ENCODE results near the gene SPAG9.

The SPAG9 gene

DNA sequence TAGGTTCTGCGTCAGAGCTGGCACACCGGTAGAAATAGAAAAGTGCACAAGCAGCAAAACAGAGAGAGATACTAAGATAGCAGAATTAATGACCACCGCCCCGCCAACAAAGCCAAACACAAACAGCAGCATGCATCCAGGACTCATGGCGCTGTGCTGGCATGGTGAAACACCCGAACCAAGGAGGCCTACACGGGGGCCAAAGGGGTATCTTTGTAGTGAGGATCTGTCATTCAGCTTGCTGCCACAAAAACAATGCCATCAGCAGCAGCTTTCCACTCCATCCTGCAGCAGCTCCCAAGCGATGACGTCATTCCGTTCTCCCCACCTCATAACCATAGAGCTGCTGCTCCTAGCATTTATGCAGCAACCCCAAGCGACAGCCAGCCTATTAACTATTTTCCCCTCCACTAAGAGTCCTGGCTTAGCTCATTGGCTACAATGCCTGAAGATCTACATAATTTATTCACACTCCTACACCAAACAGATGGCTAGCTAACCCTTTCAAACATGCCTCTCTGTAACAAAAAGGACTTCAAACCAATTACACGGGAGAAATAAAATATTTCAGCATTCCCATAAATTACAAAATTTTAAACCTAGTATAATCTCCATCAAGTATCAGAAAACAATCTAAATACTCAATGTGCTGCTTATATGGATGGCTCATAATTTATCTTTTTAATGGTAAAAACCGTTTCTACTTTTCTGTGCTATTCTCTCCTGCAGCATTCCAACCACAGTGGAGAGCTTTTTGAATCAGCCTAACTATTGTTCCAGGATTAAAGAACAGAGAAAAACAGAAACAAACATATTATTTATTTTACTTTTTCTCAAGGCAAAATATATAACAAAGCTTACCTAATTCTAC lies 73.9 kb downstream of the SPAG9 start (continued):
- TF ChIP-seq ZNF214 (tag by site-specific recombination; IDR thresholded peaks at IDR 0.05; ENCODE audit: borderline replicate concordance) (no peak), ZXDB (tag by site-specific recombination; IDR thresholded peaks at IDR 0.05) (peak; percentile 91), ZNF10 (tag by site-specific recombination; IDR thresholded peaks at IDR 0.05) (peak; percentile 68; the same call in 1 of the 2 replicates), SP7 (tag by site-specific recombination; IDR thresholded peaks at IDR 0.05) (peak; percentile 97), ZNF223 (tag by site-specific recombination; IDR thresholded peaks at IDR 0.05) (no peak), ZNF521 (tag by site-specific recombination; IDR thresholded peaks at IDR 0.05) (no peak), ZNF747 (tag by site-specific recombination; IDR thresholded peaks at IDR 0.05) (no peak), BCL11B (tag by site-specific recombination; IDR thresholded peaks at IDR 0.05; ENCODE audit: low read depth) (no peak), ZNF132 (tag by site-specific recombination; IDR thresholded peaks at IDR 0.05; ENCODE audit: borderline replicate concordance) (no peak), GLIS2 (tag by site-specific recombination; IDR thresholded peaks at IDR 0.05) (peak; percentile 84), TRIM28 (IDR thresholded peaks at IDR 0.05; ENCODE audit: borderline replicate concordance, low read length) (peak; percentile 83)
- TF ChIP-seq, protein P1, sequence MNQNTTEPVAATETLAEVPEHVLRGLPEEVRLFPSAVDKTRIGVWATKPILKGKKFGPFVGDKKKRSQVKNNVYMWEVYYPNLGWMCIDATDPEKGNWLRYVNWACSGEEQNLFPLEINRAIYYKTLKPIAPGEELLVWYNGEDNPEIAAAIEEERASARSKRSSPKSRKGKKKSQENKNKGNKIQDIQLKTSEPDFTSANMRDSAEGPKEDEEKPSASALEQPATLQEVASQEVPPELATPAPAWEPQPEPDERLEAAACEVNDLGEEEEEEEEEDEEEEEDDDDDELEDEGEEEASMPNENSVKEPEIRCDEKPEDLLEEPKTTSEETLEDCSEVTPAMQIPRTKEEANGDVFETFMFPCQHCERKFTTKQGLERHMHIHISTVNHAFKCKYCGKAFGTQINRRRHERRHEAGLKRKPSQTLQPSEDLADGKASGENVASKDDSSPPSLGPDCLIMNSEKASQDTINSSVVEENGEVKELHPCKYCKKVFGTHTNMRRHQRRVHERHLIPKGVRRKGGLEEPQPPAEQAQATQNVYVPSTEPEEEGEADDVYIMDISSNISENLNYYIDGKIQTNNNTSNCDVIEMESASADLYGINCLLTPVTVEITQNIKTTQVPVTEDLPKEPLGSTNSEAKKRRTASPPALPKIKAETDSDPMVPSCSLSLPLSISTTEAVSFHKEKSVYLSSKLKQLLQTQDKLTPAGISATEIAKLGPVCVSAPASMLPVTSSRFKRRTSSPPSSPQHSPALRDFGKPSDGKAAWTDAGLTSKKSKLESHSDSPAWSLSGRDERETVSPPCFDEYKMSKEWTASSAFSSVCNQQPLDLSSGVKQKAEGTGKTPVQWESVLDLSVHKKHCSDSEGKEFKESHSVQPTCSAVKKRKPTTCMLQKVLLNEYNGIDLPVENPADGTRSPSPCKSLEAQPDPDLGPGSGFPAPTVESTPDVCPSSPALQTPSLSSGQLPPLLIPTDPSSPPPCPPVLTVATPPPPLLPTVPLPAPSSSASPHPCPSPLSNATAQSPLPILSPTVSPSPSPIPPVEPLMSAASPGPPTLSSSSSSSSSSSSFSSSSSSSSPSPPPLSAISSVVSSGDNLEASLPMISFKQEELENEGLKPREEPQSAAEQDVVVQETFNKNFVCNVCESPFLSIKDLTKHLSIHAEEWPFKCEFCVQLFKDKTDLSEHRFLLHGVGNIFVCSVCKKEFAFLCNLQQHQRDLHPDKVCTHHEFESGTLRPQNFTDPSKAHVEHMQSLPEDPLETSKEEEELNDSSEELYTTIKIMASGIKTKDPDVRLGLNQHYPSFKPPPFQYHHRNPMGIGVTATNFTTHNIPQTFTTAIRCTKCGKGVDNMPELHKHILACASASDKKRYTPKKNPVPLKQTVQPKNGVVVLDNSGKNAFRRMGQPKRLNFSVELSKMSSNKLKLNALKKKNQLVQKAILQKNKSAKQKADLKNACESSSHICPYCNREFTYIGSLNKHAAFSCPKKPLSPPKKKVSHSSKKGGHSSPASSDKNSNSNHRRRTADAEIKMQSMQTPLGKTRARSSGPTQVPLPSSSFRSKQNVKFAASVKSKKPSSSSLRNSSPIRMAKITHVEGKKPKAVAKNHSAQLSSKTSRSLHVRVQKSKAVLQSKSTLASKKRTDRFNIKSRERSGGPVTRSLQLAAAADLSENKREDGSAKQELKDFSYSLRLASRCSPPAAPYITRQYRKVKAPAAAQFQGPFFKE (tag by site-specific recombination; IDR thresholded peaks at IDR 0.05; ENCODE audit: borderline replicate concordance): no peak
- TF ChIP-seq, protein P2, sequence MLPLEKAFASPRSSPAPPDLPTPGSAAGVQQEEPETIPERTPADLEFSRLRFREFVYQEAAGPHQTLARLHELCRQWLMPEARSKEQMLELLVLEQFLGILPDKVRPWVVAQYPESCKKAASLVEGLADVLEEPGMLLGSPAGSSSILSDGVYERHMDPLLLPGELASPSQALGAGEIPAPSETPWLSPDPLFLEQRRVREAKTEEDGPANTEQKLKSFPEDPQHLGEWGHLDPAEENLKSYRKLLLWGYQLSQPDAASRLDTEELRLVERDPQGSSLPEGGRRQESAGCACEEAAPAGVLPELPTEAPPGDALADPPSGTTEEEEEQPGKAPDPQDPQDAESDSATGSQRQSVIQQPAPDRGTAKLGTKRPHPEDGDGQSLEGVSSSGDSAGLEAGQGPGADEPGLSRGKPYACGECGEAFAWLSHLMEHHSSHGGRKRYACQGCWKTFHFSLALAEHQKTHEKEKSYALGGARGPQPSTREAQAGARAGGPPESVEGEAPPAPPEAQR (tag by site-specific recombination; IDR thresholded peaks at IDR 0.05): 0 out of 2 replicates have a peak, but pooled peaks have one; percentile 64
- TF ChIP-seq, protein P3, sequence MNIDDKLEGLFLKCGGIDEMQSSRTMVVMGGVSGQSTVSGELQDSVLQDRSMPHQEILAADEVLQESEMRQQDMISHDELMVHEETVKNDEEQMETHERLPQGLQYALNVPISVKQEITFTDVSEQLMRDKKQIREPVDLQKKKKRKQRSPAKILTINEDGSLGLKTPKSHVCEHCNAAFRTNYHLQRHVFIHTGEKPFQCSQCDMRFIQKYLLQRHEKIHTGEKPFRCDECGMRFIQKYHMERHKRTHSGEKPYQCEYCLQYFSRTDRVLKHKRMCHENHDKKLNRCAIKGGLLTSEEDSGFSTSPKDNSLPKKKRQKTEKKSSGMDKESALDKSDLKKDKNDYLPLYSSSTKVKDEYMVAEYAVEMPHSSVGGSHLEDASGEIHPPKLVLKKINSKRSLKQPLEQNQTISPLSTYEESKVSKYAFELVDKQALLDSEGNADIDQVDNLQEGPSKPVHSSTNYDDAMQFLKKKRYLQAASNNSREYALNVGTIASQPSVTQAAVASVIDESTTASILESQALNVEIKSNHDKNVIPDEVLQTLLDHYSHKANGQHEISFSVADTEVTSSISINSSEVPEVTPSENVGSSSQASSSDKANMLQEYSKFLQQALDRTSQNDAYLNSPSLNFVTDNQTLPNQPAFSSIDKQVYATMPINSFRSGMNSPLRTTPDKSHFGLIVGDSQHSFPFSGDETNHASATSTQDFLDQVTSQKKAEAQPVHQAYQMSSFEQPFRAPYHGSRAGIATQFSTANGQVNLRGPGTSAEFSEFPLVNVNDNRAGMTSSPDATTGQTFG (tag by site-specific recombination; IDR thresholded peaks at IDR 0.05; ENCODE audit: borderline replicate concordance): no peak
- TF ChIP-seq, protein P4, sequence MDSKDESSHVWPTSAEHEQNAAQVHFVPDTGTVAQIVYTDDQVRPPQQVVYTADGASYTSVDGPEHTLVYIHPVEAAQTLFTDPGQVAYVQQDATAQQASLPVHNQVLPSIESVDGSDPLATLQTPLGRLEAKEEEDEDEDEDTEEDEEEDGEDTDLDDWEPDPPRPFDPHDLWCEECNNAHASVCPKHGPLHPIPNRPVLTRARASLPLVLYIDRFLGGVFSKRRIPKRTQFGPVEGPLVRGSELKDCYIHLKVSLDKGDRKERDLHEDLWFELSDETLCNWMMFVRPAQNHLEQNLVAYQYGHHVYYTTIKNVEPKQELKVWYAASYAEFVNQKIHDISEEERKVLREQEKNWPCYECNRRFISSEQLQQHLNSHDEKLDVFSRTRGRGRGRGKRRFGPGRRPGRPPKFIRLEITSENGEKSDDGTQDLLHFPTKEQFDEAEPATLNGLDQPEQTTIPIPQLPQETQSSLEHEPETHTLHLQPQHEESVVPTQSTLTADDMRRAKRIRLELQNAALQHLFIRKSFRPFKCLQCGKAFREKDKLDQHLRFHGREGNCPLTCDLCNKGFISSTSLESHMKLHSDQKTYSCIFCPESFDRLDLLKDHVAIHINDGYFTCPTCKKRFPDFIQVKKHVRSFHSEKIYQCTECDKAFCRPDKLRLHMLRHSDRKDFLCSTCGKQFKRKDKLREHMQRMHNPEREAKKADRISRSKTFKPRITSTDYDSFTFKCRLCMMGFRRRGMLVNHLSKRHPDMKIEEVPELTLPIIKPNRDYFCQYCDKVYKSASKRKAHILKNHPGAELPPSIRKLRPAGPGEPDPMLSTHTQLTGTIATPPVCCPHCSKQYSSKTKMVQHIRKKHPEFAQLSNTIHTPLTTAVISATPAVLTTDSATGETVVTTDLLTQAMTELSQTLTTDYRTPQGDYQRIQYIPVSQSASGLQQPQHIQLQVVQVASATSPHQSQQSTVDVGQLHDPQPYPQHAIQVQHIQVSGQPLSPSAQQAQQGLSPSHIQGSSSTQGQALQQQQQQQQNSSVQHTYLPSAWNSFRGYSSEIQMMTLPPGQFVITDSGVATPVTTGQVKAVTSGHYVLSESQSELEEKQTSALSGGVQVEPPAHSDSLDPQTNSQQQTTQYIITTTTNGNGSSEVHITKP (tag by site-specific recombination; IDR thresholded peaks at IDR 0.05): peak; percentile 86
- TF ChIP-seq, protein P5, sequence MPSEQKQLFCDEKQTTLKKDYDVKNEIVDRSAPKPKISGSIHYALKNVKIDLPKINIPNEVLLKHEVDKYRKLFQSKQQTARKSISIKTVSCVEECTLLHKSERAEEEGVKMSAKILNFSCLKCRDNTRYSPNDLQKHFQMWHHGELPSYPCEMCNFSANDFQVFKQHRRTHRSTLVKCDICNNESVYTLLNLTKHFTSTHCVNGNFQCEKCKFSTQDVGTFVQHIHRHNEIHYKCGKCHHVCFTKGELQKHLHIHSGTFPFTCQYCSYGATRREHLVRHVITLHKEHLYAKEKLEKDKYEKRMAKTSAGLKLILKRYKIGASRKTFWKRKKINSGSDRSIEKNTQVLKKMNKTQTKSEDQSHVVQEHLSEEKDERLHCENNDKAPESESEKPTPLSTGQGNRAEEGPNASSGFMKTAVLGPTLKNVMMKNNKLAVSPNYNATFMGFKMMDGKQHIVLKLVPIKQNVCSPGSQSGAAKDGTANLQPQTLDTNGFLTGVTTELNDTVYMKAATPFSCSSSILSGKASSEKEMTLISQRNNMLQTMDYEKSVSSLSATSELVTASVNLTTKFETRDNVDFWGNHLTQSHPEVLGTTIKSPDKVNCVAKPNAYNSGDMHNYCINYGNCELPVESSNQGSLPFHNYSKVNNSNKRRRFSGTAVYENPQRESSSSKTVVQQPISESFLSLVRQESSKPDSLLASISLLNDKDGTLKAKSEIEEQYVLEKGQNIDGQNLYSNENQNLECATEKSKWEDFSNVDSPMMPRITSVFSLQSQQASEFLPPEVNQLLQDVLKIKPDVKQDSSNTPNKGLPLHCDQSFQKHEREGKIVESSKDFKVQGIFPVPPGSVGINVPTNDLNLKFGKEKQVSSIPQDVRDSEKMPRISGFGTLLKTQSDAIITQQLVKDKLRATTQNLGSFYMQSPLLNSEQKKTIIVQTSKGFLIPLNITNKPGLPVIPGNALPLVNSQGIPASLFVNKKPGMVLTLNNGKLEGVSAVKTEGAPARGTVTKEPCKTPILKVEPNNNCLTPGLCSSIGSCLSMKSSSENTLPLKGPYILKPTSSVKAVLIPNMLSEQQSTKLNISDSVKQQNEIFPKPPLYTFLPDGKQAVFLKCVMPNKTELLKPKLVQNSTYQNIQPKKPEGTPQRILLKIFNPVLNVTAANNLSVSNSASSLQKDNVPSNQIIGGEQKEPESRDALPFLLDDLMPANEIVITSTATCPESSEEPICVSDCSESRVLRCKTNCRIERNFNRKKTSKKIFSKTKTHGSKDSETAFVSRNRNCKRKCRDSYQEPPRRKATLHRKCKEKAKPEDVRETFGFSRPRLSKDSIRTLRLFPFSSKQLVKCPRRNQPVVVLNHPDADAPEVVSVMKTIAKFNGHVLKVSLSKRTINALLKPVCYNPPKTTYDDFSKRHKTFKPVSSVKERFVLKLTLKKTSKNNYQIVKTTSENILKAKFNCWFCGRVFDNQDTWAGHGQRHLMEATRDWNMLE (tag by site-specific recombination; conservative IDR thresholded peaks at IDR 0.05; ENCODE audit: low read depth): no peak; the same call in 1 of the 2 replicates
- TF ChIP-seq, protein P6, sequence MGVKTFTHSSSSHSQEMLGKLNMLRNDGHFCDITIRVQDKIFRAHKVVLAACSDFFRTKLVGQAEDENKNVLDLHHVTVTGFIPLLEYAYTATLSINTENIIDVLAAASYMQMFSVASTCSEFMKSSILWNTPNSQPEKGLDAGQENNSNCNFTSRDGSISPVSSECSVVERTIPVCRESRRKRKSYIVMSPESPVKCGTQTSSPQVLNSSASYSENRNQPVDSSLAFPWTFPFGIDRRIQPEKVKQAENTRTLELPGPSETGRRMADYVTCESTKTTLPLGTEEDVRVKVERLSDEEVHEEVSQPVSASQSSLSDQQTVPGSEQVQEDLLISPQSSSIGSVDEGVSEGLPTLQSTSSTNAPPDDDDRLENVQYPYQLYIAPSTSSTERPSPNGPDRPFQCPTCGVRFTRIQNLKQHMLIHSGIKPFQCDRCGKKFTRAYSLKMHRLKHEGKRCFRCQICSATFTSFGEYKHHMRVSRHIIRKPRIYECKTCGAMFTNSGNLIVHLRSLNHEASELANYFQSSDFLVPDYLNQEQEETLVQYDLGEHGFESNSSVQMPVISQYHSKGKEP (tag by site-specific recombination; IDR thresholded peaks at IDR 0.05): peak; percentile 94
